HepG2 (cell line): ENCODE measurements around the gene TBX6. TPM values are rescaled to one million over a fixed set of nuclear protein-coding genes. Genes with fewer than 3 reads are reported as not detected.
A peak's percentile ranks its signal among the peaks of the same experiment; 100 is the strongest.

ENCODE experiments used
- ATAD3A ChIP-seq: sonication (generic); formaldehyde crosslinking; IDR thresholded peaks from 2 replicates; pipeline ENCODE4 v1.4.0; 2020; ENCODE audit warnings: missing genetic modification reagents
- ATM ChIP-seq: fragments of 450-650 bp; IDR thresholded peaks from 2 replicates; pipeline ENCODE4 v1.7.1; 2017; ENCODE audit warnings: mild to moderate bottlenecking, borderline replicate concordance
- BRF2 ChIP-seq: sonication (generic); formaldehyde crosslinking; IDR thresholded peaks from 2 replicates; pipeline ENCODE4 v1.8.1; 2022; ENCODE audit warnings: mild to moderate bottlenecking, missing genetic modification reagents
- CREB1 ChIP-seq, 2 experiments: fragments of 450-650 bp in 1 of 2; IDR thresholded peaks; 2 replicates each; pipeline ENCODE4 v1.6.1; 2016 to 2017; ENCODE audit warnings: control low read depth in 1 of 2, mild to moderate bottlenecking in 1 of 2, missing compliant biosample characterization in 1 of 2, missing genetic modification characterization in 1 of 2
- DR1 ChIP-seq: sonication (generic); formaldehyde crosslinking; IDR thresholded peaks from 2 replicates; pipeline ENCODE4 v1.8.0; 2021; ENCODE audit warnings: mild to moderate bottlenecking, missing genetic modification reagents, inconsistent platforms
- FOXJ3 ChIP-seq: sonication (generic); formaldehyde crosslinking; IDR thresholded peaks from 2 replicates; pipeline ENCODE4 v1.4.0; 2020; ENCODE audit warnings: missing genetic modification reagents, mild to moderate bottlenecking, borderline replicate concordance
- GLMP ChIP-seq: sonication (generic); formaldehyde crosslinking; IDR thresholded peaks from 2 replicates; pipeline ENCODE4 v1.9.0; 2021; ENCODE audit warnings: missing genetic modification reagents, mild to moderate bottlenecking, borderline replicate concordance
- HDAC2 ChIP-seq: sonication (generic); formaldehyde crosslinking; IDR thresholded peaks from 2 replicates; pipeline ENCODE4 v1.4.0; 2020; ENCODE audit warnings: missing genetic modification reagents
- KDM4B ChIP-seq: sonication (generic); formaldehyde crosslinking; IDR thresholded peaks from 2 replicates; pipeline ENCODE4 v1.4.0; 2020; ENCODE audit warnings: missing genetic modification reagents
- KLF6 ChIP-seq: IDR thresholded peaks from 2 replicates; pipeline ENCODE4 v1.8.0; 2016; ENCODE audit warnings: missing biosample characterization, missing genetic modification reagents
- LBX2 ChIP-seq: sonication (generic); formaldehyde crosslinking; IDR thresholded peaks from 2 replicates; pipeline ENCODE4 v1.5.0; 2020; ENCODE audit warnings: missing genetic modification reagents, mild to moderate bottlenecking, borderline replicate concordance
- MZF1 ChIP-seq: sonication (generic); formaldehyde crosslinking; IDR thresholded peaks from 2 replicates; pipeline ENCODE4 v1.8.1; 2023; ENCODE audit warnings: mild to moderate bottlenecking, missing genetic modification reagents, borderline replicate concordance
- NCOA5 ChIP-seq: sonication (generic); formaldehyde crosslinking; IDR thresholded peaks from 2 replicates; pipeline ENCODE4 v1.4.0; 2020; ENCODE audit warnings: missing genetic modification reagents
- PHB2 ChIP-seq: fragments of 450-650 bp; IDR thresholded peaks from 2 replicates; pipeline ENCODE4 v1.6.1; 2018; ENCODE audit not compliant: partially characterized antibody
- TP53 ChIP-seq: sonication (generic); formaldehyde crosslinking; conservative IDR thresholded peaks from 2 replicates; pipeline ENCODE4 v1.4.0; 2020; ENCODE audit warnings: missing genetic modification reagents
- YY1 ChIP-seq: IDR thresholded peaks from 2 replicates; pipeline ENCODE4 v1.6.1; 2011; ENCODE audit warnings: low read length, low read depth, moderate library complexity, mild to moderate bottlenecking; ENCODE audit not compliant: insufficient read depth, insufficient replicate concordance
- ZNF224 ChIP-seq: sonication (generic); formaldehyde crosslinking; IDR thresholded peaks from 2 replicates; pipeline ENCODE4 v1.5.0; 2020; ENCODE audit warnings: mild to moderate bottlenecking, missing genetic modification reagents
- ZNF44 ChIP-seq: sonication (generic); formaldehyde crosslinking; IDR thresholded peaks from 2 replicates; pipeline ENCODE4 v1.5.1; 2020; ENCODE audit warnings: mild to moderate bottlenecking, missing genetic modification reagents
- ZNF720 ChIP-seq: sonication (generic); formaldehyde crosslinking; IDR thresholded peaks from 2 replicates; pipeline ENCODE4 v1.4.0; 2020; ENCODE audit warnings: missing genetic modification reagents
- polyA plus RNA-seq, 8 experiments: library from polyadenylated mRNA; depleted of rRNA in 3 of 8; stranded (reverse) in 7 of 8; unstranded in 1 of 8; fragments of >200 nt; fragmentation: Illumina TruSeq in 4 of 8; extraction: Trizol in 4 of 8; gene quantifications; 2 replicates each; pipeline versions ENCODE4 v1.2.1 to v1.2.3, GENCODE V29; 2011 to 2016; ENCODE audit warnings: low read depth in 4 of 8, missing spikeins in 1 of 8, mixed read lengths in 1 of 8; ENCODE audit not compliant: insufficient read depth in 1 of 8
- total RNA-seq, 5 experiments: library from RNA; depleted of rRNA; stranded (reverse); fragments of >200 nt; fragmentation: Illumina TruSeq; extraction: Trizol; gene quantifications; 2 replicates each; pipeline ENCODE4 v1.2.3, GENCODE V29; 2016; ENCODE audit warnings: low read depth in 1 of 5
- TF ChIP-seq, protein P1 (sequence below): sonication (generic); formaldehyde crosslinking; IDR thresholded peaks from 2 replicates; pipeline ENCODE4 v1.4.0; 2020; ENCODE audit warnings: missing genetic modification reagents
- TF ChIP-seq, protein P2 (sequence below): sonication (generic); formaldehyde crosslinking; IDR thresholded peaks from 2 replicates; pipeline ENCODE4 v1.9.0; 2021; ENCODE audit warnings: missing genetic modification reagents, borderline replicate concordance

The TBX6 gene
- total and polyA plus RNA-seq, 2 of the 13 experiments (the other 11 are each of a cell fraction or from before 2014, with no cell fraction given): 0.24 to 0.42 TPM

DNA sequence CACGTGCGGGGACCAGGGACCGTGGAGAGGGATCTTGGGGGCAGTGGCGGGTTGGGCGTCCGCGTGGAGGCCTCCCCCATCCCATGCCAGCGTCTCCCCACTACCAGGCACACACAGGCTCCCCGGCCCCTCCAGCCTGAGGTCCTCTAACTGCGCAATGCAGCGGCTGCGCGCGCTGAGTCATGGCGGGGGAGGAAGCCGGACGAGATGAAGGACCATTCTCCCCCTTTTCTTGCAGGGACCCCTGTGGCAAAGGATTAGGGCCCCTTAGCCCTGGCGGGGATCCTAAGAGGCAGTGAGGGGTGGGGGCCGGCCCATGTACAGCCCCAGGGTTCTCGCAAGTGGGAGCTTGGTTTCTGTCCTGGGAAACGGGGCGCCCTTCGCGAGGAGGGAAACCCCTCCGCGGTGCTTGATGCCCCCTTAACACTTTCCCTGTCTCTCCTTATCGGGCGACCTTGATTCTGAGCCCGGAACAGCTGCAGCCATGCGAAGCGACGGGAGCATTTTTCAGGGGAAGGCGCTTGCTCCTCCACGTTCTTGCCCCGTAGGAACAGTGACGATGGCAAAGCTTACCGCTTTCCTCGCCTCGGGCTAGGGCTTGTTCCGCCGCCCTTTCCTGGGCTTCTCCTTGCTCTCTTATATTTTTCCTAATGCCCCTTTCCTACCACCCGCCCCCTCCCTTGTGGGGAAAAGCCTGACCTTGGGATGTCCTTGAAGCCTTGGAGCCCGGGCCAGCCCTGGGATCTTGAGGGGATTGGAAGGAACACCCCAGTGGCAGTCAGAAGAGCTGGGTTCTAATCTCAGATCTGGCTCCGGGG, 25.6 kb downstream of the TBX6 start (continued):
- TF ChIP-seq DR1 (CRISPR knock-in tag) (no peak), HDAC2 (CRISPR knock-in tag) (no peak), ATM (no peak), YY1 (no peak), ZNF44 (no peak), CREB1 (IDR thresholded peaks at IDR 0.05) (no peak), CREB1 (CRISPR knock-in tag; IDR thresholded peaks at IDR 0.05) (no peak), MZF1 (CRISPR knock-in tag) (no peak; the same call in 1 of the 2 replicates), TP53 (no peak), KDM4B (CRISPR knock-in tag) (no peak), FOXJ3 (no peak), BRF2 (CRISPR knock-in tag) (no peak), ATAD3A (CRISPR knock-in tag) (no peak), LBX2 (0 out of 2 replicates have a peak, but pooled peaks have one; percentile 86), KLF6 (CRISPR knock-in tag) (no peak), ZNF720 (CRISPR knock-in tag) (no peak), PHB2 (no peak), GLMP (CRISPR knock-in tag) (no peak), ZNF224 (CRISPR knock-in tag) (no peak), NCOA5 (CRISPR knock-in tag) (no peak)
- TF ChIP-seq, protein P1, sequence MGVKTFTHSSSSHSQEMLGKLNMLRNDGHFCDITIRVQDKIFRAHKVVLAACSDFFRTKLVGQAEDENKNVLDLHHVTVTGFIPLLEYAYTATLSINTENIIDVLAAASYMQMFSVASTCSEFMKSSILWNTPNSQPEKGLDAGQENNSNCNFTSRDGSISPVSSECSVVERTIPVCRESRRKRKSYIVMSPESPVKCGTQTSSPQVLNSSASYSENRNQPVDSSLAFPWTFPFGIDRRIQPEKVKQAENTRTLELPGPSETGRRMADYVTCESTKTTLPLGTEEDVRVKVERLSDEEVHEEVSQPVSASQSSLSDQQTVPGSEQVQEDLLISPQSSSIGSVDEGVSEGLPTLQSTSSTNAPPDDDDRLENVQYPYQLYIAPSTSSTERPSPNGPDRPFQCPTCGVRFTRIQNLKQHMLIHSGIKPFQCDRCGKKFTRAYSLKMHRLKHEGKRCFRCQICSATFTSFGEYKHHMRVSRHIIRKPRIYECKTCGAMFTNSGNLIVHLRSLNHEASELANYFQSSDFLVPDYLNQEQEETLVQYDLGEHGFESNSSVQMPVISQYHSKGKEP (CRISPR knock-in tag): no peak
- TF ChIP-seq, protein P2, sequence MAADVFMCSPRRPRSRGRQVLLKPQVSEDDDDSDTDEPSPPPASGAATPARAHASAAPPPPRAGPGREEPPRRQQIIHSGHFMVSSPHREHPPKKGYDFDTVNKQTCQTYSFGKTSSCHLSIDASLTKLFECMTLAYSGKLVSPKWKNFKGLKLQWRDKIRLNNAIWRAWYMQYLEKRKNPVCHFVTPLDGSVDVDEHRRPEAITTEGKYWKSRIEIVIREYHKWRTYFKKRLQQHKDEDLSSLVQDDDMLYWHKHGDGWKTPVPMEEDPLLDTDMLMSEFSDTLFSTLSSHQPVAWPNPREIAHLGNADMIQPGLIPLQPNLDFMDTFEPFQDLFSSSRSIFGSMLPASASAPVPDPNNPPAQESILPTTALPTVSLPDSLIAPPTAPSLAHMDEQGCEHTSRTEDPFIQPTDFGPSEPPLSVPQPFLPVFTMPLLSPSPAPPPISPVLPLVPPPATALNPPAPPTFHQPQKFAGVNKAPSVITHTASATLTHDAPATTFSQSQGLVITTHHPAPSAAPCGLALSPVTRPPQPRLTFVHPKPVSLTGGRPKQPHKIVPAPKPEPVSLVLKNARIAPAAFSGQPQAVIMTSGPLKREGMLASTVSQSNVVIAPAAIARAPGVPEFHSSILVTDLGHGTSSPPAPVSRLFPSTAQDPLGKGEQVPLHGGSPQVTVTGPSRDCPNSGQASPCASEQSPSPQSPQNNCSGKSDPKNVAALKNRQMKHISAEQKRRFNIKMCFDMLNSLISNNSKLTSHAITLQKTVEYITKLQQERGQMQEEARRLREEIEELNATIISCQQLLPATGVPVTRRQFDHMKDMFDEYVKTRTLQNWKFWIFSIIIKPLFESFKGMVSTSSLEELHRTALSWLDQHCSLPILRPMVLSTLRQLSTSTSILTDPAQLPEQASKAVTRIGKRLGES (CRISPR knock-in tag): no peak
